Activated CD4-positive, alpha-beta memory T cell treated with anti-CD3 and anti-CD28 coated beads for 36 hours (primary cell): ENCODE measurements around the gene MAGOHB. TPM values are rescaled to one million over a fixed set of nuclear protein-coding genes. Genes with fewer than 3 reads are reported as not detected.
"Not testable (repeated sequence)": the region's sequence is repeated elsewhere in the genome, so short reads cannot be mapped to it uniquely, and the experiment has no call there.

ENCODE experiments used
- CTCF ChIA-PET: fragments of 350-600 bp; sonication (Branson Sonifier 250); formaldehyde crosslinking; loops from one replicate; lab custom pipeline; 2021; ENCODE audit warnings: antibody characterized with exemption, inconsistent platforms; lab: Charles Lee
- POLR2A ChIA-PET: fragments of 350-600 bp; sonication (Branson Sonifier 250); formaldehyde crosslinking; loops from one replicate; lab custom pipeline; 2021; ENCODE audit warnings: antibody characterized with exemption; lab: Charles Lee
- DNase-seq: peaks from one replicate; pipeline ENCODE4 v3.0.0-alpha.2; 2020
- H3K27ac Mint-ChIP-seq: one replicate; pipeline ENCODE4 v1.8.0; 2021; ENCODE audit warnings: mixed read lengths
- H3K27me3 Mint-ChIP-seq: one replicate; pipeline ENCODE4 v1.8.0; 2021; ENCODE audit warnings: mixed read lengths
- H3K36me3 Mint-ChIP-seq: one replicate; pipeline ENCODE4 v1.8.0; 2021; ENCODE audit warnings: mixed read lengths
- H3K4me1 Mint-ChIP-seq: one replicate; pipeline ENCODE4 v1.8.0; 2021; ENCODE audit warnings: low read depth, mixed read lengths
- H3K4me3 Mint-ChIP-seq: one replicate; pipeline ENCODE4 v1.8.0; 2021; ENCODE audit warnings: mild to moderate bottlenecking, mixed read lengths
- H3K9me3 Mint-ChIP-seq: one replicate; pipeline ENCODE4 v1.8.0; 2021; ENCODE audit warnings: mixed read lengths
- intact Hi-C: fragments of 100-400 bp; cut with micrococcal nuclease; formaldehyde crosslinking; loops from one replicate; pipeline ENCODE4 v1.15.1; 2023
- total RNA-seq, 2 experiments: library from RNA; stranded (reverse); gene quantifications; one replicate each; pipeline ENCODE4 v1.2.3, GENCODE V29; 2021

Gene MAGOHB
- total RNA-seq: 10 to 100 TPM; 66.2 to 69.1 TPM

- intact Hi-C loops: loop anchor here (1.0 to 10.0 kb wide), 7 partner anchors 61 to 859 kb away; partner anchors contain the start of genes CLEC2B, GABARAPL1, SMIM10L1 and STYK1
- POLR2A ChIA-PET: interaction anchor here (0.6 to 1.2 kb wide), 3 partner anchors 401 to 558 kb away, joined by 3 to 4 read pairs (median 4); partner anchors contain the start of genes GABARAPL1 and SMIM10L1
- Mint-ChIP-seq H3K4me1 (peaks cover 34% of the 10 kb centered on the region), H3K9me3 (no peaks in the 10 kb centered on the region), H3K27ac (peak within 1 kb of the TSS; percentile 99), H3K36me3 (peaks cover 27% of the 10 kb centered on the region), H3K4me3 (peak within 1 kb of the TSS; percentile 98), H3K27me3 (peaks cover 8% of the 10 kb centered on the region)
- CTCF ChIA-PET: interaction anchor here (1.2 to 2.5 kb wide), 3 partner anchors 52 to 248 kb away, joined by 3 to 12 read pairs (median 5); no protein-coding TSS in a partner anchor
- peak; percentile 99 for DNase-seq
These were observed at the start of gene MAGOHB for GRCh38 chr12:10613349-10614055. Gene MAGOHB (minus strand): TSS chr12:10613609. CDS start chr12:10613532, 77 bp downstream.

- Mint-ChIP-seq H3K4me1 (no peaks in the 10 kb centered on the region), H3K36me3 (no peaks in the 10 kb centered on the region), H3K9me3 (peaks cover 6% of the 10 kb centered on the region), H3K4me3 (no peak overlapping the region), H3K27me3 (peaks cover 12% of the 10 kb centered on the region), H3K27ac (no peak overlapping the region)
- POLR2A ChIA-PET: no interaction called here
- intact Hi-C loops: no loop called here
- no peak for DNase-seq
- CTCF ChIA-PET: no interaction called here
These were observed 47.9 kb upstream of the MAGOHB start for GRCh38 chr12:10661338-10661737.

GRCh38 chr12:10654003-10654402 is 40.6 kb upstream of the MAGOHB start:
- Mint-ChIP-seq H3K4me1 (no peaks in the 10 kb centered on the region), H3K9me3 (peaks cover 6% of the 10 kb centered on the region), H3K4me3 (no peak overlapping the region), H3K36me3 (no peaks in the 10 kb centered on the region), H3K27ac (no peak overlapping the region), H3K27me3 (peaks cover 8% of the 10 kb centered on the region)
- CTCF ChIA-PET: no interaction called here
- POLR2A ChIA-PET: no interaction called here
- no peak for DNase-seq
- intact Hi-C loops: no loop called here

GRCh38 chr12:10652192-10652591 is 38.8 kb upstream of the MAGOHB start:
- Mint-ChIP-seq H3K4me3 (no peak overlapping the region), H3K4me1 (no peaks in the 10 kb centered on the region)
- CTCF ChIA-PET: no interaction called here

GRCh38 chr12:10646576-10646975 is 33.2 kb upstream of the MAGOHB start:
- not testable (repeated sequence) for H3K4me1 Mint-ChIP-seq

More at GRCh38 chr12:10652192-10652591, 38.8 kb upstream of the MAGOHB start:
- Mint-ChIP-seq H3K36me3 (peaks cover 4% of the 10 kb centered on the region), H3K27ac (no peak overlapping the region), H3K9me3 (peaks cover 11% of the 10 kb centered on the region), H3K27me3 (peaks cover 11% of the 10 kb centered on the region)
- intact Hi-C loops: no loop called here
- POLR2A ChIA-PET: no interaction called here
- no peak for DNase-seq

GRCh38 chr12:10645910-10646309 is 32.5 kb upstream of the MAGOHB start:
- no peaks in the 10 kb centered on the region for H3K4me1 Mint-ChIP-seq
- CTCF ChIA-PET: no interaction called here
- no peak overlapping the region for H3K27ac Mint-ChIP-seq
- H3K9me3 Mint-ChIP-seq: peaks cover 29% of the 10 kb centered on the region
- POLR2A ChIA-PET: no interaction called here
- H3K36me3 Mint-ChIP-seq: peaks cover 11% of the 10 kb centered on the region
- no peak overlapping the region for H3K4me3 Mint-ChIP-seq
- intact Hi-C loops: no loop called here
- DNase-seq: no peak
- H3K27me3 Mint-ChIP-seq: peaks cover 18% of the 10 kb centered on the region

More at GRCh38 chr12:10646576-10646975, 33.2 kb upstream of the MAGOHB start:
- Mint-ChIP-seq H3K9me3 (peaks cover 29% of the 10 kb centered on the region), H3K27me3 (peaks cover 12% of the 10 kb centered on the region), H3K36me3 (peaks cover 11% of the 10 kb centered on the region)
- POLR2A ChIA-PET, intact Hi-C loops, H3K27ac Mint-ChIP-seq, CTCF ChIA-PET, DNase-seq, H3K4me3 Mint-ChIP-seq: not testable (repeated sequence)

- Mint-ChIP-seq H3K9me3 (peaks cover 22% of the 10 kb centered on the region), H3K27me3 (peaks cover 21% of the 10 kb centered on the region), H3K4me3 (no peak overlapping the region), H3K36me3 (peaks cover 6% of the 10 kb centered on the region), H3K27ac (no peak overlapping the region), H3K4me1 (no peaks in the 10 kb centered on the region)
- intact Hi-C loops: no loop called here
- ChIA-PET POLR2A (no interaction called here), CTCF (no interaction called here)
- DNase-seq: no peak
These were observed 28.5 kb upstream of the MAGOHB start for GRCh38 chr12:10641735-10642500.

GRCh38 chr12:10638728-10639127 is 25.3 kb upstream of the MAGOHB start:
- no peak overlapping the region for H3K4me3 Mint-ChIP-seq
- no peak for DNase-seq
- POLR2A ChIA-PET: no interaction called here
- CTCF ChIA-PET: no interaction called here
- no peaks in the 10 kb centered on the region for H3K9me3 Mint-ChIP-seq
- no peaks in the 10 kb centered on the region for H3K36me3 Mint-ChIP-seq
- intact Hi-C loops: no loop called here
- H3K27me3 Mint-ChIP-seq: peaks cover 23% of the 10 kb centered on the region
- H3K27ac Mint-ChIP-seq: no peak overlapping the region
- H3K4me1 Mint-ChIP-seq: no peaks in the 10 kb centered on the region

- CTCF ChIA-PET: no interaction called here
- intact Hi-C loops: no loop called here
- Mint-ChIP-seq H3K27me3 (peaks cover 14% of the 10 kb centered on the region), H3K27ac (no peak overlapping the region), H3K9me3 (no peaks in the 10 kb centered on the region), H3K4me3 (no peak overlapping the region), H3K4me1 (no peaks in the 10 kb centered on the region), H3K36me3 (no peaks in the 10 kb centered on the region)
- DNase-seq: no peak
- POLR2A ChIA-PET: no interaction called here
These were observed 23.2 kb upstream of the MAGOHB start for GRCh38 chr12:10636611-10637010.

- intact Hi-C loops: no loop called here
- ChIA-PET CTCF (no interaction called here), POLR2A (no interaction called here)
- no peaks in the 10 kb centered on the region for H3K4me1 Mint-ChIP-seq
- H3K4me3 Mint-ChIP-seq: no peak overlapping the region
- no peak for DNase-seq
- no peak overlapping the region for H3K27ac Mint-ChIP-seq
- no peaks in the 10 kb centered on the region for H3K36me3 Mint-ChIP-seq
- peaks cover 10% of the 10 kb centered on the region for H3K27me3 Mint-ChIP-seq
- H3K9me3 Mint-ChIP-seq: no peaks in the 10 kb centered on the region
These were observed 22.7 kb upstream of the MAGOHB start for GRCh38 chr12:10636124-10636523.

GRCh38 chr12:10635306-10635705 is 21.9 kb upstream of the MAGOHB start:
- ChIA-PET CTCF (no interaction called here), POLR2A (no interaction called here)
- Mint-ChIP-seq H3K9me3 (no peaks in the 10 kb centered on the region), H3K4me1 (no peaks in the 10 kb centered on the region), H3K36me3 (no peaks in the 10 kb centered on the region), H3K4me3 (no peak overlapping the region), H3K27me3 (peaks cover 6% of the 10 kb centered on the region), H3K27ac (no peak overlapping the region)
- intact Hi-C loops: no loop called here
- DNase-seq: no peak

- Mint-ChIP-seq H3K36me3 (no peaks in the 10 kb centered on the region), H3K27me3 (peaks cover 7% of the 10 kb centered on the region), H3K4me3 (no peak overlapping the region), H3K27ac (no peak overlapping the region), H3K4me1 (no peaks in the 10 kb centered on the region), H3K9me3 (no peaks in the 10 kb centered on the region)
- no peak for DNase-seq
- intact Hi-C loops: no loop called here
- ChIA-PET CTCF (no interaction called here), POLR2A (no interaction called here)
These were observed 21.0 kb upstream of the MAGOHB start for GRCh38 chr12:10634427-10634826.
